ENCODE results near the gene MAPK8.

The MAPK8 gene

GRCh38 chr10:48449501-48450232, 143.2 kb downstream of the MAPK8 start:
- DNase-seq (ENCODE audit: low read depth in 2 of 2): no peak

DNA sequence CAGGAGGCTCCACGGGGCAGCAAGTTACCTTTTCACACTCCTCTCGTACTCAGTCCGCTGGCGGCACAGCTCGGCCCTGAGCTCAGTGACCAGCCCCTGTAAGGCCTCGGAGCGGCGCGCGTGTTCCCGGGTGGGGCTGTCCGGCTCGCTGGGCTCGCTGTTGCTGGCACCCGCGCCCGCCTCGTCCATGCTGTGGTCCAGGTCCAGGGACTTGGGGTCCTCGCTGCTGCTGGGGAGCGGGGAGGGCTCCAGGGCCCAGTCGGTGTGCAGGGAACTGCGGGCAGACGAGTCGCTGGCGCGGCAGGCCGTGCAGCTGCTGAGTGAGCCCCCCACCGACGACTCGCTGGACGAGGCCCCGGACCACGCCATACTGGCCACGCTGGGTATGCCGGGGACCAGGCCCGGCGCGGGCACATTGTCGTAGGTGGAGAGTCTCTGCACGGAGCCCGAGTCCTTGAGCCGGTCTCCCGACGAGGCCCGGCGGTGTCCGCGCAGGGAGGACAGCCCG, 143.8 kb downstream of the MAPK8 start:
- DNase-seq (ENCODE audit: low read depth in 2 of 2): no peak

DNA sequence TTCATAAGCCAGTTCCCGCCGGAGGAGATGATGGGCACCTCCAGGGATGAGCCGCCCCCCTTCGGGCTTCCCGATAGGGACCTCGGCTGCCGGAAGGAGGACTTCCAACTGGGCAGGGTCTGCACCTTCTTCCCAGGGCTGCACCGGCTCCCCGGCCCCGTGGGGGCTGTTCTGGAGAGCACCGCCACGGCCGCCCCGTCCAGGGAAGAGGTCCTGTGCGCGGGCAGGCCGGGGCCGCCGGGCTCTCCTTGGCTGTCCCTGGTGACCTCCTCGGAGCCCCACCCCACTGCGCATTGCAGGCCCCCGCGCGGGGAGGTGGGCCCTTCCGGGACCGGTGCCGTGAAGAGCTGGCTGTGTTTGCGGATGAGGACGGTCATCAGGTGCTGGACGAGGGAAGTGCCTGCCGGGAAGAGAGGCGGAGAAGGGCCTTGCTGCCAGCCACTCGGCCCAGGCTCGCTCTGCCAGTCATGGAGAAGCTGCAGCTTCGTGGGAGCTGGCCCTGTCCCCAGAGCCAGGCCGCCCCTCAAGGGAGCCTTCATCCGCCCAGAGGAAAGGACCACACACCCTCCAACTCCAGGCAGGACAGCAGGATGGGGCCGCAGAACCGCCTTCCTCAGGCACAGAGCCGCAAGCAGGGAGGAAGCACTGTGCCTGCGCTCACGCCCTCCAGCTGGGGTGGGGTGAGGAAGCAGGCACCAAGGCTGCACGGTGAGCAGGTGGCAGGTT, 144.4 kb downstream of the MAPK8 start:
- DNase-seq (ENCODE audit: low read depth in 2 of 2): no peak

- no peak for DNase-seq (ENCODE audit: low read depth in 2 of 2)
These were observed 145.7 kb downstream of the MAPK8 start for GRCh38 chr10:48451969-48452878.

- no peak for DNase-seq (ENCODE audit: low read depth in 2 of 2)
These were observed 146.5 kb downstream of the MAPK8 start for GRCh38 chr10:48452879-48453412.

DNA sequence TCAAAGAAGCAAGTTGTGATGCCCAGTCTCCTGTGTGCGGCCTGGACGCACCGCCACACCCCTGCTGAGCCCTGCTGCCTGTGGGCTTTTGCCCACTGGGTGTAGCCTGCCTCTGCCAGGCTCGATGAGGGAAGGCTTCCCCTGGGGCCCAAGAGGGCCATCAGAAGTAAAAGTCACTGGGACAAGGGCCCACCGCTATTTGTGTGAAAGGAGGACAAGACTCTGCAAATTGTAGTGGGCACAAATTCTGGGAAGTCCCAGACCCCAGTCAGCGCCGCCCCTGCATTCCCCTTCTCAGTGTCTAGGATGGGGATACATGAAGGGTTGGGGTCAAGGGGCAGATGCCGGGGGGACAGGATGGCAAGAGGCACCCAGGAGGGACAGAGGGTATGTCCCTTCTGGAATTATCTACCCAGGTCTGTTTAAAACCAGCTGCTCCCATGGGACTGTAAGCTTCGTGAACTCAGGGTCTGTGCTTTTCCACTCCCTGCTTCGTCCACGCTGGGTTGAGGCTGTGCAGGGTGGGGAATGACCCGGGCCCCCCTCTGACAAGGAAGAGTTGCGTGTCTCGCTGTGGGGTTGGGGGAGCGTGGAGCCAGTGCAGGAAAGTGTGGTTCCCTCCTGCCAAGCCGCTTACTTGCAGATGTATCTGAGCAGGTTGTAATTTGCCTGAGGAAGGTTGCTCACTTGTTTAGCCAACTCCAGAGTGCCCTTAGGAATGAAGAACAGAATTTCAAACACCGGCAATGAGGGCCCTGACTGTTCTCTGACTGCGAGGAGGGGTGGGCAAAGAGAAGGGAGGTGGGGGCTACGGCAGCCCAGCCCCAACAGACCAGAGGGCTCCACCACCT, 147.2 kb downstream of the MAPK8 start:
- DNase-seq (ENCODE audit: low read depth in 2 of 2): no peak

- no peak for DNase-seq (ENCODE audit: low read depth in 2 of 2)
These were observed 148.0 kb downstream of the MAPK8 start for GRCh38 chr10:48454302-48455054.

- no peak for DNase-seq (ENCODE audit: low read depth in 2 of 2)
These were observed 148.5 kb downstream of the MAPK8 start for GRCh38 chr10:48455055-48455391.

DNA sequence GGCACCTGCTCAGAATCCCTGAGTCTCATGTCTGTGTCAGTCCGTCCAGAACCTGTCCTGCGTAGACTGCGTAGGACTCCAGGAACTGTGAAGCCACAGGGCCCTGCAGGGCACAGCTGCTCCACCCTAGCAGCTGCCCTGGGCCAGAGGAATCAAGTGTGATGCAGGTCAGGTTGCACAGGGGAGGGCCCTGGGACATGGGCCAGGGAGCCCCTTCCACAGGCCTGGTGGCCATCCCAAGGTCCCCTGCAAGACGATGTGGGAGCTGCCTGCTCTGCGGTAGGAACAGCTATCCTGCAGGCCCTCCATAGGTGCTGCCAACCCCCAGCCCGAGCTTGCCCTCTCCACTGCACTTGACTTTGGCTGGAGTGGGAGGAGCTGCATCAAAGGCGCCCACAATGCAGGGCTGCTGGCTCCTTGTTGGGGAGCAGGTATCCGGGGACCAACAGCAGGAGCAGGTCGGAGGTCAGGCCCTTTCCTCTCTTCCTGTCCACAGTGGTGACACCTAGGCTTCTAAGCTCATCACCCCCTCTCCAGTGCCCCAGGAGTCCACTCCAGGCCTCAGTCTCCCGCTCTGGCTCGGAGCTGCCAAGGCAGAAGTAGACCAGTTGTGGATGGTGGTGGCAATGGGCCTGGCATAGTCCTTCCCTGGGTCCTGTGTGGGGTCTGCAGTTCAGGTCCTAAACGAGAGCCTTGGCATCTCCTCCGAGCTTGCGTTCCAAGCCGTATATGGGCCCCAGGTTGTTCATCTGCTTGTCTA, 149.1 kb downstream of the MAPK8 start:
- DNase-seq (ENCODE audit: low read depth in 2 of 2): no peak

- no peak for DNase-seq (ENCODE audit: low read depth in 2 of 2)
These were observed 149.9 kb downstream of the MAPK8 start for GRCh38 chr10:48456361-48456804.

GRCh38 chr10:48456808-48457761, 150.6 kb downstream of the MAPK8 start:
- no peak for DNase-seq (ENCODE audit: low read depth in 2 of 2)

DNA sequence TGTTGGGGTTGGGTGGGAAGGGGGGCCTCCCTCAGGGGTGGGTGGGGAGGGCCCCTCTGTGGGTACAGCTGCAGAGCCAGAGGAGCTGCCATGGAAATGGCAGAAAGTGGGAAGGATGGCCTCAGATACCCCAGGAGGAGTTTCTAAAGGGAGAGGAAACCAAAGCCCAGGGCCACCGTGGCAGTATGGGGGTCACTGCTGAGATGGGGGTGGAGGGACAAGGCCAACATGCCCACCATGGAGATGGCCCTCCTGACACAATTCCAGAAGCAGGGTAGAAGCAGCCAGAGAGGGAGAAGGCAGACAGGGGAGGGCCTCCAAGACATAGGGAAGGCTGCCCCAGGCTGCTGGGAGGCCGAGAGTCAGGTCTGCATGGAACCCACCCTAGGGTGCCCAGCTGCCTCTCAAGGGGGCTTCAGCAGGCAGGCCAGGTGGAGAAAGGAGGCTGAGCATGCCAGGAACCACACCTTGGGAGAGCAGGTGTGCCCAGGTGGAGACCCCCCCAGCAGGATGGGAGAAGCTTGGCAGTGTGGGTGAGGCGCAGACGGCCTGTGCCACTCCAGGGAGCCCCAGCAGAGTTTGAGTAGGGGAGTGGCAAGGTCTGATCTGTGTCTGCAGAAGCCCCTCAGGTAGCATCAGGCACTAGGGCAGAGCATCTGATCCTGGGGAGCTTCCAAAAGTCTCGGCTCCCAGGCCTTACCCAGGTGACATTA, 151.6 kb downstream of the MAPK8 start:
- no peak for DNase-seq (ENCODE audit: low read depth in 2 of 2)

DNA sequence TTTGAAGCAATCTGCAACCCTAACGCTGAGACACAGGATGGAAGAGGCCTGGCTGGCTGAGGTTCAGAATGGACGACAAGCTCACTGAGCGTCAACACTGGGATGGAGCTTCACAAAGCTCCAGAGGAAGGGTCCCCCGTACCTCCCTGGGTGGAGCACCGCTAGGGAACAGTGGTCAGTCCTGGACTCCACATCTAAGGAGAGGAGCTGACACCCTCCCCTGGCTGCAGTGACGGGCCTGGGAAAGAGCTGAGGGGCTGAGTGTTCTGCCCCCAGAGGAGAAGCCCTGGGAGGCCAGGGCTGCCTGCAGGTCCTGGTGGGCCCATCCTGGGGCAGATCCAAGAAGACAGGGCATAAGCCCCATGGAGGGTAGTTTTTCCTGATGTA, 152.2 kb downstream of the MAPK8 start:
- no peak for DNase-seq (ENCODE audit: low read depth in 2 of 2)

- DNase-seq (ENCODE audit: low read depth in 2 of 2): no peak
These were observed 153.0 kb downstream of the MAPK8 start for GRCh38 chr10:48459270-48460150.

DNA sequence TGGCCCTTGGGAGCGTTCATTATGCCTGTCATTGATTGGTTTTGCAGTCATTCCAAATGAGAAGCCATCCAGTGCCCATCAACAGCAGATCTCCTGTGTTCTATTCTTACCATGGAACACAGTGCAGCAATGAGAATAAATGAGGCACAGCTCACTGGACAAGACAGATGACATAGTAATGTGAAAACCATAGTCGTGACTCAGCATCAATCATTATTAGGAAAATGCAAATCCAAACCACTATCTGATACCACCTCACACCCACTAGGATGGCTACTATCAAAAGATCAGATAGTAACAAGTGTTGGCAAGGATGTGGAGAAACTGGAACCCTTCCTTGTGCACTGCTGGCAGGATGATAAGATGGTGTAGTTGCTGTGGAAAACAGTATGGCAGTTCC, 153.7 kb downstream of the MAPK8 start:
- DNase-seq (ENCODE audit: low read depth in 2 of 2): no peak

DNA sequence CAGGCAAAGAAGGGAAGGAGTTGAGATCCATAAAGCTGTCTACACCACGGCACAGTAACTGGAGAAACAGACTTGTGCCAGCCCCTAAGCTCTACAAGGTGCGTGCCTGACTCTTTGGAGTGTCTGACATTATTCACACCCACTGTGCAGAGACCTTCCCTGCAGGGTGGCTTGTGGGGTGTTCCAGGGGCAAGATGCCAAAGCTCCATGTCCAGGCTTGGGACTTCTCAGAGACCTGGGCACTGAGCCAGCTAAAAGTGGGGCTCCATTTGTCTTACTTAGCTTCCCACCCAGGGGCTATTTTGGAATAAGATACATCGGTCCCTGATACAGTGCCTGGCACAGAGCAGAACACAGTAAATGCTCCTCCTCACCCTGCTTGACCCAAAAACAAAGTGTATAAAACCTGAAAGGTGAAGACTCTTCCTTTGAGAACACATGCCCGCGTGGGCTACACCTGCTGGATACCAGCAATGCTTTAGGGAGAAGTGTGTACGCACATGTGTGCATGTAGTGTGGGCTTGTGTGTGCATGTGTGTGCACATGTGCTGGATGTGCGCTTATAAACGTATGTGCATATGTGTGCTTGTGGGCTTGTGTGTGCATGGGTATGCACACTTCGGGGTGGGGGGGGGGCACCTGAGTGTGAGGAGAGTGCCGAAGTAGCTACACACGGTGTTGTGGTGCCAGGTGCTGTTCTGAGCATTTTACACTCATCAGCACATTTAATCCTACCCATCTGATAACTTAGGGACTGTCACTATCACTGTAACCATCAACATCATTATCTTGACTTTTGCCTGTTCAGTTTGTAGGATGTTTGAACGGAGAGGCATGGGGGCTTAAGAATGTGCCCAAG, 155.4 kb downstream of the MAPK8 start:
- DNase-seq (ENCODE audit: low read depth in 2 of 2): no peak

Measured in stimulated activated CD8-positive, alpha-beta memory T cell treated with anti-CD3 and anti-CD28 coated beads, Interleukin-2, amount 100 ng/mL, for 48 hours (primary cell).